Measurements from ENCODE around the gene GCNT1. TPM values are rescaled to one million over a fixed set of nuclear protein-coding genes. Genes with fewer than 3 reads are reported as not detected.

The GCNT1 gene
- total and polyA plus RNA-seq, 2 of the 13 experiments (the other 11 are each of a cell fraction or from before 2014, with no cell fraction given), result 0.55 to 1.7 TPM

DNA sequence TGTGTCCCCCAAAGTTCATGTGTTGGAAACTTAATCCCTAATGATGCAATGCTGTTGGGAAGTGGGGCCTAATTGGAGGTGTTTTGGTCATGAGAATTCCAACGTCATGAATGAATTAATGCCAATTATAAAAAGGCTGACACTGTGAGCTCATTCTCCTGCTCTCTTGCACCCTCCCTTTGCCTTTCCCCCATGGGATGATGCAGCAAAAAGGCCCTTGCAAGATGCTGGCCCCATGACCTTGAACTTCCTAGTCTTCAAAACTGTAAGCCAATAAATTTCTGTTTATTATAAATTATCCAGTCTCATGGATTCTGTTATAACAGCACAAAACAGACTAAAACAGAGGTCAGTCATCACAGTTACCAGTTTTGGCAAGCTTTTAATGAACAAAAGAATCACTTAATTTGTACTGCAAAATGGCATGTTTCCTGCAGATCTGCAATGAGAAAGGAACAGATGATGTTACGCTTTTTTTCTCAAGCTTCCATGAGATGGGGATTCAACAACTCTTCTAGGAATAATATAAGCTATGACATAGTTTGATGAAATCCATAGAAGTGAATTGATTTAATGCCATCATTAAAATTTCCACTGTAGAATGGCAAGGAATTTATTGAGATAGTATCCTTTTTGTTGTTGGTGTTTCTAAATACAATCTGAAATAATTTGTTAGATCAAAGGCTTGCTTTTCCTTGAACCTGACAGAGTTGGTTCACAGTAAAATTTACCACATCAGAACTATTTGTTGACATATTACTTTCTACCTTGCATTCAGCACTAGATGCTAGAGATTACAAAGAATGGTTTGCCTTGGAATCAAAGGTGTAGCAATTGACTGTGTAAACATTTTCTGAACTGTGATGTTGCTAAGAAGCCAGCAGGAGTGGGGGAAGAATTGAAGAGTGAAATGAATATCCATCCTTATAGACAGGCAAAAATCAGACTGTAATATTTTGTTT, 35.5 kb upstream of the GCNT1 start (continued):
- TF ChIP-seq, protein P1, sequence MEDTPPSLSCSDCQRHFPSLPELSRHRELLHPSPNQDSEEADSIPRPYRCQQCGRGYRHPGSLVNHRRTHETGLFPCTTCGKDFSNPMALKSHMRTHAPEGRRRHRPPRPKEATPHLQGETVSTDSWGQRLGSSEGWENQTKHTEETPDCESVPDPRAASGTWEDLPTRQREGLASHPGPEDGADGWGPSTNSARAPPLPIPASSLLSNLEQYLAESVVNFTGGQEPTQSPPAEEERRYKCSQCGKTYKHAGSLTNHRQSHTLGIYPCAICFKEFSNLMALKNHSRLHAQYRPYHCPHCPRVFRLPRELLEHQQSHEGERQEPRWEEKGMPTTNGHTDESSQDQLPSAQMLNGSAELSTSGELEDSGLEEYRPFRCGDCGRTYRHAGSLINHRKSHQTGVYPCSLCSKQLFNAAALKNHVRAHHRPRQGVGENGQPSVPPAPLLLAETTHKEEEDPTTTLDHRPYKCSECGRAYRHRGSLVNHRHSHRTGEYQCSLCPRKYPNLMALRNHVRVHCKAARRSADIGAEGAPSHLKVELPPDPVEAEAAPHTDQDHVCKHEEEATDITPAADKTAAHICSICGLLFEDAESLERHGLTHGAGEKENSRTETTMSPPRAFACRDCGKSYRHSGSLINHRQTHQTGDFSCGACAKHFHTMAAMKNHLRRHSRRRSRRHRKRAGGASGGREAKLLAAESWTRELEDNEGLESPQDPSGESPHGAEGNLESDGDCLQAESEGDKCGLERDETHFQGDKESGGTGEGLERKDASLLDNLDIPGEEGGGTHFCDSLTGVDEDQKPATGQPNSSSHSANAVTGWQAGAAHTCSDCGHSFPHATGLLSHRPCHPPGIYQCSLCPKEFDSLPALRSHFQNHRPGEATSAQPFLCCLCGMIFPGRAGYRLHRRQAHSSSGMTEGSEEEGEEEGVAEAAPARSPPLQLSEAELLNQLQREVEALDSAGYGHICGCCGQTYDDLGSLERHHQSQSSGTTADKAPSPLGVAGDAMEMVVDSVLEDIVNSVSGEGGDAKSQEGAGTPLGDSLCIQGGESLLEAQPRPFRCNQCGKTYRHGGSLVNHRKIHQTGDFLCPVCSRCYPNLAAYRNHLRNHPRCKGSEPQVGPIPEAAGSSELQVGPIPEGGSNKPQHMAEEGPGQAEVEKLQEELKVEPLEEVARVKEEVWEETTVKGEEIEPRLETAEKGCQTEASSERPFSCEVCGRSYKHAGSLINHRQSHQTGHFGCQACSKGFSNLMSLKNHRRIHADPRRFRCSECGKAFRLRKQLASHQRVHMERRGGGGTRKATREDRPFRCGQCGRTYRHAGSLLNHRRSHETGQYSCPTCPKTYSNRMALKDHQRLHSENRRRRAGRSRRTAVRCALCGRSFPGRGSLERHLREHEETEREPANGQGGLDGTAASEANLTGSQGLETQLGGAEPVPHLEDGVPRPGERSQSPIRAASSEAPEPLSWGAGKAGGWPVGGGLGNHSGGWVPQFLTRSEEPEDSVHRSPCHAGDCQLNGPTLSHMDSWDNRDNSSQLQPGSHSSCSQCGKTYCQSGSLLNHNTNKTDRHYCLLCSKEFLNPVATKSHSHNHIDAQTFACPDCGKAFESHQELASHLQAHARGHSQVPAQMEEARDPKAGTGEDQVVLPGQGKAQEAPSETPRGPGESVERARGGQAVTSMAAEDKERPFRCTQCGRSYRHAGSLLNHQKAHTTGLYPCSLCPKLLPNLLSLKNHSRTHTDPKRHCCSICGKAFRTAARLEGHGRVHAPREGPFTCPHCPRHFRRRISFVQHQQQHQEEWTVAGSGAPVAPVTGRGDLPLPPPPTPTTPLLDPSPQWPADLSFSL (CRISPR knock-in tag; IDR thresholded peaks at IDR 0.05), result no peak
- no peak for TF ChIP-seq ZNF674 (CRISPR knock-in tag; IDR thresholded peaks at IDR 0.05; ENCODE audit: low read depth)
- no peak for TF ChIP-seq TGIF2 (CRISPR knock-in tag; IDR thresholded peaks at IDR 0.05)
- TF ChIP-seq MYNN (CRISPR knock-in tag; IDR thresholded peaks at IDR 0.05; ENCODE audit: low read depth), result no peak
- peak in 1 of 2 experiments; percentile 52; a peak in 1 of 4 replicates for TF ChIP-seq ATF4 (CRISPR knock-in tag; IDR thresholded peaks at IDR 0.05)
- TF ChIP-seq NR3C1 (CRISPR knock-in tag; IDR thresholded peaks at IDR 0.05), result no peak
- TF ChIP-seq SNAI1 (CRISPR knock-in tag; IDR thresholded peaks at IDR 0.05; ENCODE audit: borderline replicate concordance), result no peak
- no peak for TF ChIP-seq IKZF1 (IDR thresholded peaks at IDR 0.05)
- no peak for TF ChIP-seq AKNA (CRISPR knock-in tag; IDR thresholded peaks at IDR 0.05; ENCODE audit: borderline replicate concordance)
- TF ChIP-seq KLF12 (CRISPR knock-in tag; IDR thresholded peaks at IDR 0.05; ENCODE audit: borderline replicate concordance), result no peak
- TF ChIP-seq ZFP90 (CRISPR knock-in tag; IDR thresholded peaks at IDR 0.05; ENCODE audit: borderline replicate concordance), result no peak
- TF ChIP-seq TRIM24 (CRISPR knock-in tag; IDR thresholded peaks at IDR 0.05), result no peak
- no peak for TF ChIP-seq CENPX (CRISPR knock-in tag; IDR thresholded peaks at IDR 0.05)
- no peak for TF ChIP-seq ZMYM2 (CRISPR knock-in tag; IDR thresholded peaks at IDR 0.05)
- TF ChIP-seq, protein P2, sequence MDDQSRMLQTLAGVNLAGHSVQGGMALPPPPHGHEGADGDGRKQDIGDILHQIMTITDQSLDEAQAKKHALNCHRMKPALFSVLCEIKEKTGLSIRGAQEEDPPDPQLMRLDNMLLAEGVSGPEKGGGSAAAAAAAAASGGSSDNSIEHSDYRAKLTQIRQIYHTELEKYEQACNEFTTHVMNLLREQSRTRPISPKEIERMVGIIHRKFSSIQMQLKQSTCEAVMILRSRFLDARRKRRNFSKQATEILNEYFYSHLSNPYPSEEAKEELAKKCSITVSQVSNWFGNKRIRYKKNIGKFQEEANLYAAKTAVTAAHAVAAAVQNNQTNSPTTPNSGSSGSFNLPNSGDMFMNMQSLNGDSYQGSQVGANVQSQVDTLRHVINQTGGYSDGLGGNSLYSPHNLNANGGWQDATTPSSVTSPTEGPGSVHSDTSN (CRISPR knock-in tag; IDR thresholded peaks at IDR 0.05; ENCODE audit: borderline replicate concordance), result no peak
